GM12878 (cell line): Measurements from ENCODE around the gene IZUMO3.

ENCODE experiments used
- CBX5 ChIP-seq: sonication (generic); IDR thresholded peaks from 2 replicates; pipeline ENCODE4 v1.6.1; 2016; ENCODE audit warnings: low read depth, moderate library complexity, mild to moderate bottlenecking, inconsistent platforms
- POLR2A ChIP-seq: IDR thresholded peaks from 2 replicates; pipeline ENCODE4 v1.6.1; 2011; ENCODE audit warnings: low read depth, mild to moderate bottlenecking, low read length
- SP1 ChIP-seq: IDR thresholded peaks from one replicate; pipeline ENCODE4 v1.6.1; 2011; ENCODE audit warnings: low read depth, low read length
- SPI1 ChIP-seq: IDR thresholded peaks from 2 replicates; pipeline ENCODE4 v1.6.1; 2011; ENCODE audit warnings: low read depth, mild to moderate bottlenecking, low read length, moderate library complexity, borderline replicate concordance; ENCODE audit not compliant: insufficient read depth
- TAF1 ChIP-seq: IDR thresholded peaks from 2 replicates; pipeline ENCODE4 v1.6.1; 2011; ENCODE audit warnings: mild to moderate bottlenecking, low read depth, low read length, borderline replicate concordance
- TCF7 ChIP-seq: IDR thresholded peaks from 2 replicates; pipeline ENCODE4 v1.6.1; 2014; ENCODE audit warnings: antibody characterized with exemption, borderline replicate concordance
- TF ChIP-seq, protein P1 (sequence below), 3 experiments: IDR thresholded peaks in 2 of 3; conservative IDR thresholded peaks in 1 of 3; 2 replicates each; pipeline ENCODE4 v1.5.1; 2011; ENCODE audit warnings: low read depth in 3 of 3, low read length in 3 of 3, mild to moderate bottlenecking in 3 of 3, control low read depth in 2 of 3, moderate library complexity in 2 of 3, inconsistent platforms in 1 of 3, mixed read lengths in 1 of 3; ENCODE audit not compliant: control insufficient read depth in 2 of 3, insufficient read depth in 1 of 3; ENCODE audit errors: extremely low read depth in 1 of 3
- TF ChIP-seq, protein P2 (sequence below): fragments of 450-650 bp; IDR thresholded peaks from 2 replicates; pipeline ENCODE4 v1.6.1; 2016; ENCODE audit warnings: mild to moderate bottlenecking
- TF ChIP-seq, protein P3 (sequence below): IDR thresholded peaks from 2 replicates; pipeline ENCODE4 v1.6.1; 2012; ENCODE audit warnings: low read depth, low read length, improper control_type of control experiment

DNA sequence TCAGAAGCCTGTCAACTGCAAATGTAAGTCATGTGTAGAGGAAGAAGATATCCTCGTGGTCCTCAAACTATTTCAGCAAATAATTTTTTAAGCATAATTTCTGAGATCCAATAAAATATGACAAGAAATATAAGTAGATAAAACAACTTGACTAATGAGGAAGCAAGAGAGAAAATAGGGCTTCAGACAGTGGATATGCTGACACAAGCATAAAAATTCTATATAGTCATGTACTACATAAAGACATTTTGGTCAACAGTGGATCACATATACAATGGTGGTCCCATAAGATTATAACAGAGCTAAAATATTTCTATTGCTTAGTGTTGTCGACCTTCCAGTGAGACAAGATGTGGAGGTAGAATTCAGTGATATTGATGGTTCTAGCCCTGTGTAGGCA lies 42.2 kb upstream of the IZUMO3 start:
- TF ChIP-seq SP1 (no peak), POLR2A (no peak), TAF1 (no peak), TCF7 (no peak), CBX5 (no peak), SPI1 (no peak)
- TF ChIP-seq, protein P1, sequence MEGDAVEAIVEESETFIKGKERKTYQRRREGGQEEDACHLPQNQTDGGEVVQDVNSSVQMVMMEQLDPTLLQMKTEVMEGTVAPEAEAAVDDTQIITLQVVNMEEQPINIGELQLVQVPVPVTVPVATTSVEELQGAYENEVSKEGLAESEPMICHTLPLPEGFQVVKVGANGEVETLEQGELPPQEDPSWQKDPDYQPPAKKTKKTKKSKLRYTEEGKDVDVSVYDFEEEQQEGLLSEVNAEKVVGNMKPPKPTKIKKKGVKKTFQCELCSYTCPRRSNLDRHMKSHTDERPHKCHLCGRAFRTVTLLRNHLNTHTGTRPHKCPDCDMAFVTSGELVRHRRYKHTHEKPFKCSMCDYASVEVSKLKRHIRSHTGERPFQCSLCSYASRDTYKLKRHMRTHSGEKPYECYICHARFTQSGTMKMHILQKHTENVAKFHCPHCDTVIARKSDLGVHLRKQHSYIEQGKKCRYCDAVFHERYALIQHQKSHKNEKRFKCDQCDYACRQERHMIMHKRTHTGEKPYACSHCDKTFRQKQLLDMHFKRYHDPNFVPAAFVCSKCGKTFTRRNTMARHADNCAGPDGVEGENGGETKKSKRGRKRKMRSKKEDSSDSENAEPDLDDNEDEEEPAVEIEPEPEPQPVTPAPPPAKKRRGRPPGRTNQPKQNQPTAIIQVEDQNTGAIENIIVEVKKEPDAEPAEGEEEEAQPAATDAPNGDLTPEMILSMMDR (IDR thresholded peaks at IDR 0.05 in 2 of 3, conservative IDR thresholded peaks at IDR 0.05 in 1 of 3; ENCODE audit: control insufficient read depth in 2 of 3, extremely low read depth in 1 of 3, insufficient read depth in 1 of 3, low read depth in 3 of 3, low read length in 3 of 3) = no peak
- TF ChIP-seq, protein P2, sequence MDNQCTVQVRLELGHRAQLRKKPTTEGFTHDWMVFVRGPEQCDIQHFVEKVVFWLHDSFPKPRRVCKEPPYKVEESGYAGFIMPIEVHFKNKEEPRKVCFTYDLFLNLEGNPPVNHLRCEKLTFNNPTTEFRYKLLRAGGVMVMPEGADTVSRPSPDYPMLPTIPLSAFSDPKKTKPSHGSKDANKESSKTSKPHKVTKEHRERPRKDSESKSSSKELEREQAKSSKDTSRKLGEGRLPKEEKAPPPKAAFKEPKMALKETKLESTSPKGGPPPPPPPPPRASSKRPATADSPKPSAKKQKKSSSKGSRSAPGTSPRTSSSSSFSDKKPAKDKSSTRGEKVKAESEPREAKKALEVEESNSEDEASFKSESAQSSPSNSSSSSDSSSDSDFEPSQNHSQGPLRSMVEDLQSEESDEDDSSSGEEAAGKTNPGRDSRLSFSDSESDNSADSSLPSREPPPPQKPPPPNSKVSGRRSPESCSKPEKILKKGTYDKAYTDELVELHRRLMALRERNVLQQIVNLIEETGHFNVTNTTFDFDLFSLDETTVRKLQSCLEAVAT = no peak
- TF ChIP-seq, protein P3, sequence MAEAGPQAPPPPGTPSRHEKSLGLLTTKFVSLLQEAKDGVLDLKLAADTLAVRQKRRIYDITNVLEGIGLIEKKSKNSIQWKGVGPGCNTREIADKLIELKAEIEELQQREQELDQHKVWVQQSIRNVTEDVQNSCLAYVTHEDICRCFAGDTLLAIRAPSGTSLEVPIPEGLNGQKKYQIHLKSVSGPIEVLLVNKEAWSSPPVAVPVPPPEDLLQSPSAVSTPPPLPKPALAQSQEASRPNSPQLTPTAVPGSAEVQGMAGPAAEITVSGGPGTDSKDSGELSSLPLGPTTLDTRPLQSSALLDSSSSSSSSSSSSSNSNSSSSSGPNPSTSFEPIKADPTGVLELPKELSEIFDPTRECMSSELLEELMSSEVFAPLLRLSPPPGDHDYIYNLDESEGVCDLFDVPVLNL = no peak
